IMR-90 (cell line): ENCODE data around the gene TLR10. TPM values are rescaled to one million over a fixed set of nuclear protein-coding genes. Genes with fewer than 3 reads are reported as not detected.

Experiments
- ATAC-seq: fragments of 200-7000 bp; cut with Tn5 transposase; 2 replicates; pipeline ENCODE4 v1.9.1; 2020; ENCODE audit warnings: low read depth, mild to moderate bottlenecking, moderate library complexity
- BruUV-seq: library from RNA; stranded (reverse); fragments of 400-500 nt; replicated peaks from 2 replicates; lab custom pipeline; 2021; lab: Mats Ljungman, UMichigan
- CTCF ChIA-PET: fragments of 300-600 bp; formaldehyde crosslinking; extraction: SDS; loops from one replicate; lab custom pipeline; 2021; ENCODE audit warnings: antibody characterized with exemption; lab: Yijun Ruan, JAX
- POLR2A ChIA-PET: fragments of 300-600 bp; sonication (Branson Sonifier 250); formaldehyde crosslinking; loops from one replicate; lab custom pipeline; 2022; ENCODE audit warnings: antibody characterized with exemption; ENCODE audit not compliant: unreplicated experiment; lab: Charles Lee
- DNase-seq: peaks from one replicate; pipeline ENCODE4 v3.0.0; 2013
- H2AFZ ChIP-seq: replicated peaks from 2 replicates; pipeline ENCODE3; 2013; ENCODE audit warnings: low read length, mild to moderate bottlenecking; ENCODE audit not compliant: poor library complexity
- H2AK5ac ChIP-seq: 2 replicates; pipeline ENCODE4 v1.6.1; 2013; ENCODE audit warnings: low read depth, low read length, inconsistent platforms
- H2AK9ac ChIP-seq: replicated peaks from 2 replicates; pipeline ENCODE3; 2013; ENCODE audit warnings: mild to moderate bottlenecking, low read depth, low read length, moderate library complexity; ENCODE audit not compliant: poor library complexity
- H2BK120ac ChIP-seq: 2 replicates; pipeline ENCODE4 v1.6.1; 2013; ENCODE audit warnings: low read depth, low read length, inconsistent platforms
- H2BK15ac ChIP-seq: 3 replicates; pipeline ENCODE4 v1.6.1; 2013; ENCODE audit warnings: low read depth, low read length, inconsistent platforms
- H2BK20ac ChIP-seq: 2 replicates; pipeline ENCODE4 v1.6.1; 2013; ENCODE audit warnings: low read depth, mild to moderate bottlenecking, inconsistent platforms, low read length, moderate library complexity
- H2BK5ac ChIP-seq: 2 replicates; pipeline ENCODE4 v1.6.1; 2013; ENCODE audit warnings: mild to moderate bottlenecking, low read depth, low read length, inconsistent platforms; ENCODE audit not compliant: poor library complexity, severe bottlenecking
- H3K14ac ChIP-seq: replicated peaks from 2 replicates; pipeline ENCODE4 v1.6.1; 2013; ENCODE audit warnings: low read depth, low read length, inconsistent platforms
- H3K18ac ChIP-seq: 2 replicates; pipeline ENCODE4 v1.6.1; 2013; ENCODE audit warnings: low read depth, low read length, control low read depth
- H3K23ac ChIP-seq: 2 replicates; pipeline ENCODE4 v1.6.1; 2013; ENCODE audit warnings: low read depth, low read length, inconsistent platforms
- H3K27ac ChIP-seq: 2 replicates; pipeline ENCODE4 v1.5.1; 2013; ENCODE audit warnings: mild to moderate bottlenecking, control low read depth, low read length; ENCODE audit not compliant: insufficient read depth
- H3K27me3 ChIP-seq: 2 replicates; pipeline ENCODE4 v1.6.1; 2013; ENCODE audit warnings: low read length; ENCODE audit not compliant: control insufficient read depth, insufficient read depth
- H3K36me3 ChIP-seq: 2 replicates; pipeline ENCODE4 v1.6.1; 2013; ENCODE audit warnings: low read length, mixed read lengths; ENCODE audit not compliant: control insufficient read depth, insufficient read depth
- H3K4ac ChIP-seq: 2 replicates; pipeline ENCODE4 v1.6.1; 2013; ENCODE audit warnings: low read depth, low read length, inconsistent platforms
- H3K4me1 ChIP-seq: 2 replicates; pipeline ENCODE4 v1.6.1; 2013; ENCODE audit warnings: low read length, mixed read lengths; ENCODE audit not compliant: control insufficient read depth, insufficient read depth
- H3K4me2 ChIP-seq: 2 replicates; pipeline ENCODE4 v1.6.1; 2013; ENCODE audit warnings: low read depth, mild to moderate bottlenecking, control low read depth, low read length, moderate library complexity
- H3K4me3 ChIP-seq: 2 replicates; pipeline ENCODE4 v1.5.1; 2013; ENCODE audit warnings: low read depth, mild to moderate bottlenecking, control low read depth, low read length, moderate library complexity; ENCODE audit not compliant: insufficient read depth
- H3K56ac ChIP-seq: 2 replicates; pipeline ENCODE4 v1.6.1; 2013; ENCODE audit warnings: low read length, inconsistent platforms; ENCODE audit not compliant: insufficient read depth; ENCODE audit errors: extremely low read depth
- H3K79me1 ChIP-seq, 2 experiments: 2 replicates each; pipeline ENCODE4 v1.6.1; 2013; ENCODE audit warnings: low read length in 2 of 2, inconsistent platforms in 1 of 2, low read depth in 1 of 2
- H3K9ac ChIP-seq: 2 replicates; pipeline ENCODE4 v1.6.1; 2013; ENCODE audit warnings: low read depth, low read length, control low read depth
- H3K9me1 ChIP-seq: 2 replicates; pipeline ENCODE4 v1.6.1; 2013; ENCODE audit warnings: low read length, inconsistent platforms; ENCODE audit not compliant: insufficient read depth
- H3K9me3 ChIP-seq: 2 replicates; pipeline ENCODE4 v1.6.1; 2013; ENCODE audit warnings: low read length; ENCODE audit not compliant: control insufficient read depth, insufficient read depth
- H4K20me1 ChIP-seq: 2 replicates; pipeline ENCODE4 v1.6.1; 2013; ENCODE audit warnings: low read length, inconsistent platforms; ENCODE audit not compliant: insufficient read depth
- H4K5ac ChIP-seq: 2 replicates; pipeline ENCODE4 v1.6.1; 2013; ENCODE audit warnings: mild to moderate bottlenecking, low read depth, low read length, control low read depth
- H4K8ac ChIP-seq, 2 experiments: 2 replicates each; pipeline ENCODE4 v1.6.1; 2013; ENCODE audit warnings: low read depth in 2 of 2, low read length in 2 of 2, control low read depth in 1 of 2, inconsistent platforms in 1 of 2
- H4K91ac ChIP-seq: 2 replicates; pipeline ENCODE4 v1.6.1; 2013; ENCODE audit warnings: low read depth, low read length, inconsistent platforms; ENCODE audit not compliant: insufficient read depth
- CEBPB ChIP-seq: IDR thresholded peaks from 2 replicates; pipeline ENCODE4 v1.6.1; 2012; ENCODE audit warnings: low read depth, low read length, improper control_type of control experiment
- CHD1 ChIP-seq: IDR thresholded peaks from 2 replicates; pipeline ENCODE4 v1.6.1; 2012; ENCODE audit warnings: low read depth, low read length, improper control_type of control experiment
- FOS ChIP-seq: fragments of 150-350 bp; IDR thresholded peaks from 2 replicates; pipeline ENCODE4 v1.6.1; 2016; ENCODE audit warnings: low read depth, low read length
- MAFK ChIP-seq: IDR thresholded peaks from 2 replicates; pipeline ENCODE4 v1.6.1; 2012; ENCODE audit warnings: low read depth, low read length, improper control_type of control experiment
- MAZ ChIP-seq: IDR thresholded peaks from 2 replicates; pipeline ENCODE4 v1.6.1; 2012; ENCODE audit warnings: low read depth, mild to moderate bottlenecking, low read length, improper control_type of control experiment, moderate library complexity, borderline replicate concordance
- MXI1 ChIP-seq: IDR thresholded peaks from 2 replicates; pipeline ENCODE4 v1.6.1; 2012; ENCODE audit warnings: low read depth, mild to moderate bottlenecking, low read length, moderate library complexity, borderline replicate concordance
- POLR2A ChIP-seq: IDR thresholded peaks from 2 replicates; pipeline ENCODE4 v1.6.1; 2012; ENCODE audit warnings: mild to moderate bottlenecking, low read depth, low read length
- RAD21 ChIP-seq: IDR thresholded peaks from 2 replicates; pipeline ENCODE4 v1.6.1; 2012; ENCODE audit warnings: low read length, improper control_type of control experiment
- RCOR1 ChIP-seq: IDR thresholded peaks from 2 replicates; pipeline ENCODE4 v1.6.1; 2012; ENCODE audit warnings: mild to moderate bottlenecking, low read length, improper control_type of control experiment; ENCODE audit not compliant: insufficient replicate concordance
- RFX5 ChIP-seq: IDR thresholded peaks from 2 replicates; pipeline ENCODE4 v1.8.0; 2012; ENCODE audit warnings: low read depth, mild to moderate bottlenecking, low read length, moderate library complexity
- SMC3 ChIP-seq: fragments of 150-350 bp; IDR thresholded peaks from 2 replicates; pipeline ENCODE4 v1.6.1; 2016; ENCODE audit warnings: low read depth, mild to moderate bottlenecking, antibody characterized with exemption, low read length, moderate library complexity
- WGBS, 2 experiments: methylation state at CpG; one replicate each; pipeline versions ENCODE4 v1.1.5 to v1.1.7; 2013; ENCODE audit warnings: missing lambda C conversion rate in 2 of 2; ENCODE audit not compliant: insufficient read length in 1 of 2; ENCODE audit errors: extremely low coverage in 2 of 2; 5-methylcytosine and 5-hydroxymethylcytosine counted together
- dilution Hi-C: fragments of 300-500 bp; cut with HindIII; formaldehyde crosslinking; loops from one replicate; pipeline ENCODE4 v1.14.3; 2018; ENCODE audit warnings: low sequenced_read_pairs; ENCODE audit not compliant: unreplicated experiment
- in situ Hi-C: fragments of 300-500 bp; cut with MboI; formaldehyde crosslinking; loops from 3 replicates; pipeline ENCODE4 v1.14.3; 2019; ENCODE audit warnings: low sequenced_read_pairs, inconsistent platforms, mixed read lengths
- intact Hi-C: fragments of 100-400 bp; cut with micrococcal nuclease; formaldehyde crosslinking; loops from 2 replicates; pipeline ENCODE4 v1.10.0; 2022
- polyA plus RNA-seq, 3 experiments: library from polyadenylated mRNA; depleted of rRNA; stranded (reverse); fragments of >200 nt; gene quantifications; 2 replicates each; pipeline ENCODE4 v1.2.3, GENCODE V29; 2012; ENCODE audit warnings: low replicate concordance in 1 of 3
- total RNA-seq: library from RNA; depleted of rRNA; stranded (reverse); fragments of >200 nt; gene quantifications from 2 replicates; pipeline ENCODE4 v1.2.3, GENCODE V29; 2012
- TF ChIP-seq, protein P1 (sequence below): conservative IDR thresholded peaks from 2 replicates; pipeline ENCODE4 v1.5.1; 2012; ENCODE audit warnings: mild to moderate bottlenecking, low read depth, low read length, improper control_type of control experiment
- TF ChIP-seq, protein P2 (sequence below): fragments of 150-350 bp; IDR thresholded peaks from 2 replicates; pipeline ENCODE4 v1.6.1; 2017; ENCODE audit warnings: mild to moderate bottlenecking, antibody characterized with exemption, low read length, low read depth
- TF ChIP-seq, protein P3 (sequence below): fragments of 150-350 bp; IDR thresholded peaks from 2 replicates; pipeline ENCODE4 v1.6.1; 2016; ENCODE audit warnings: low read depth, mild to moderate bottlenecking, low read length, moderate library complexity, borderline replicate concordance

The TLR10 gene
- total and polyA plus RNA-seq, 2 of the 4 experiments (the other 2 are of a cell fraction), result not detected

DNA sequence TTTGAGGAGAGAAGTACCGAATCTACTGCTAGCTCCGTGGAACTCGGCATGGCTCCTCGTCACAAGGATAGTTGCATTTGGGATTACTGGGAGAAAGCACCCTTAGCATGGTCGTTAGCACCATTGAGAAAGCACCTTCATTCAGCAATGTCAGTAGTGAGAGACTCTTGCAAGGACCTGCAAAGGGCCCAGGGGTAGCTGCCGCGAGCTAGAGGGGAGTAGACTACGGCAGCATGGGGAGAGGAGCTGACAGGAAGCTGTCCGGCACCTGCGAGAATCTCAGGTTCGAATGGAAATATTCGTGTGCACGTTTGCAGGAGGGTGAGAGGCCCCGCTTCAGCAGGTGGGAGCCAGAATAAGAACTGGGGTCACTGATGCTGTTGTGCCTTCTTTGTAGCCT, 20.2 kb downstream of the TLR10 start:
- ATAC-seq, result no peak
- no peak overlapping the region for H3K23ac ChIP-seq
- H2BK5ac ChIP-seq, result no peak overlapping the region
- no peak overlapping the region for H3K18ac ChIP-seq
- no peak for DNase-seq
- no peak overlapping the region for H2BK20ac ChIP-seq
- H2BK120ac ChIP-seq, result no peak overlapping the region
- CTCF ChIA-PET, result no interaction called here
- no peak overlapping the region for H3K4me2 ChIP-seq
- no peaks in the 10 kb centered on the region for H3K9me1 ChIP-seq
- H4K20me1 ChIP-seq, result no peaks in the 10 kb centered on the region
- no peak overlapping the region for H4K91ac ChIP-seq
- H4K8ac ChIP-seq, result no peak overlapping the region
- no peaks in the 10 kb centered on the region for H3K9me3 ChIP-seq
- no peaks in the 10 kb centered on the region for H3K4me1 ChIP-seq
- H3K4ac ChIP-seq, result no peak overlapping the region
- H3K27ac ChIP-seq, result no peak overlapping the region
- H3K56ac ChIP-seq, result no peak overlapping the region
- no peak overlapping the region for H3K4me3 ChIP-seq
- H4K5ac ChIP-seq, result no peak overlapping the region
- intact Hi-C loops, result no loop called here
- WGBS, 2 experiments, result 81% methylated on average over 9 of the region's 14 CpGs; no CpG with 5 or more reads in 1 of the 2 experiments
- H3K14ac ChIP-seq, result no peak overlapping the region
- in situ Hi-C loops, result loop anchor here (5.0 kb wide), 1 partner anchor 375 kb away; no protein-coding TSS in a partner anchor
- no peak overlapping the region for H2BK15ac ChIP-seq
- no peaks in the 10 kb centered on the region for H3K36me3 ChIP-seq
- no peaks in the 10 kb centered on the region for H3K27me3 ChIP-seq
- POLR2A ChIA-PET, result no interaction called here
- H3K79me1 ChIP-seq, result no peaks in the 10 kb centered on the region
- dilution Hi-C loops, result no loop called here
- peak overlapping the region; percentile 9 for H2AFZ ChIP-seq
- H2AK5ac ChIP-seq, result no peak overlapping the region
- H3K9ac ChIP-seq, result no peak overlapping the region
- no TSS peak for BruUV-seq
- no peak overlapping the region for H2AK9ac ChIP-seq
- no peak for TF ChIP-seq RAD21
- TF ChIP-seq MXI1, result no peak
- no peak for TF ChIP-seq MAZ
- no peak for TF ChIP-seq FOS
- TF ChIP-seq CEBPB, result no peak
- no peak for TF ChIP-seq SMC3
- TF ChIP-seq MAFK, result no peak
- TF ChIP-seq, protein P1, sequence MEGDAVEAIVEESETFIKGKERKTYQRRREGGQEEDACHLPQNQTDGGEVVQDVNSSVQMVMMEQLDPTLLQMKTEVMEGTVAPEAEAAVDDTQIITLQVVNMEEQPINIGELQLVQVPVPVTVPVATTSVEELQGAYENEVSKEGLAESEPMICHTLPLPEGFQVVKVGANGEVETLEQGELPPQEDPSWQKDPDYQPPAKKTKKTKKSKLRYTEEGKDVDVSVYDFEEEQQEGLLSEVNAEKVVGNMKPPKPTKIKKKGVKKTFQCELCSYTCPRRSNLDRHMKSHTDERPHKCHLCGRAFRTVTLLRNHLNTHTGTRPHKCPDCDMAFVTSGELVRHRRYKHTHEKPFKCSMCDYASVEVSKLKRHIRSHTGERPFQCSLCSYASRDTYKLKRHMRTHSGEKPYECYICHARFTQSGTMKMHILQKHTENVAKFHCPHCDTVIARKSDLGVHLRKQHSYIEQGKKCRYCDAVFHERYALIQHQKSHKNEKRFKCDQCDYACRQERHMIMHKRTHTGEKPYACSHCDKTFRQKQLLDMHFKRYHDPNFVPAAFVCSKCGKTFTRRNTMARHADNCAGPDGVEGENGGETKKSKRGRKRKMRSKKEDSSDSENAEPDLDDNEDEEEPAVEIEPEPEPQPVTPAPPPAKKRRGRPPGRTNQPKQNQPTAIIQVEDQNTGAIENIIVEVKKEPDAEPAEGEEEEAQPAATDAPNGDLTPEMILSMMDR, result no peak
- TF ChIP-seq, protein P2, sequence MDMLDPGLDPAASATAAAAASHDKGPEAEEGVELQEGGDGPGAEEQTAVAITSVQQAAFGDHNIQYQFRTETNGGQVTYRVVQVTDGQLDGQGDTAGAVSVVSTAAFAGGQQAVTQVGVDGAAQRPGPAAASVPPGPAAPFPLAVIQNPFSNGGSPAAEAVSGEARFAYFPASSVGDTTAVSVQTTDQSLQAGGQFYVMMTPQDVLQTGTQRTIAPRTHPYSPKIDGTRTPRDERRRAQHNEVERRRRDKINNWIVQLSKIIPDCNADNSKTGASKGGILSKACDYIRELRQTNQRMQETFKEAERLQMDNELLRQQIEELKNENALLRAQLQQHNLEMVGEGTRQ, result no peak
- no peak for TF ChIP-seq POLR2A
- no peak for TF ChIP-seq RFX5
- no peak for TF ChIP-seq CHD1
- TF ChIP-seq, protein P3, sequence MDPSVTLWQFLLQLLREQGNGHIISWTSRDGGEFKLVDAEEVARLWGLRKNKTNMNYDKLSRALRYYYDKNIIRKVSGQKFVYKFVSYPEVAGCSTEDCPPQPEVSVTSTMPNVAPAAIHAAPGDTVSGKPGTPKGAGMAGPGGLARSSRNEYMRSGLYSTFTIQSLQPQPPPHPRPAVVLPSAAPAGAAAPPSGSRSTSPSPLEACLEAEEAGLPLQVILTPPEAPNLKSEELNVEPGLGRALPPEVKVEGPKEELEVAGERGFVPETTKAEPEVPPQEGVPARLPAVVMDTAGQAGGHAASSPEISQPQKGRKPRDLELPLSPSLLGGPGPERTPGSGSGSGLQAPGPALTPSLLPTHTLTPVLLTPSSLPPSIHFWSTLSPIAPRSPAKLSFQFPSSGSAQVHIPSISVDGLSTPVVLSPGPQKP, result no peak
- no peak for TF ChIP-seq RCOR1
